ENCODE results near the gene BPI. TPM values are rescaled to one million over a fixed set of nuclear protein-coding genes. Genes with fewer than 3 reads are reported as not detected.

Gene BPI
- total RNA-seq, 1 experiment from 2014 or later, result not detected

DNA sequence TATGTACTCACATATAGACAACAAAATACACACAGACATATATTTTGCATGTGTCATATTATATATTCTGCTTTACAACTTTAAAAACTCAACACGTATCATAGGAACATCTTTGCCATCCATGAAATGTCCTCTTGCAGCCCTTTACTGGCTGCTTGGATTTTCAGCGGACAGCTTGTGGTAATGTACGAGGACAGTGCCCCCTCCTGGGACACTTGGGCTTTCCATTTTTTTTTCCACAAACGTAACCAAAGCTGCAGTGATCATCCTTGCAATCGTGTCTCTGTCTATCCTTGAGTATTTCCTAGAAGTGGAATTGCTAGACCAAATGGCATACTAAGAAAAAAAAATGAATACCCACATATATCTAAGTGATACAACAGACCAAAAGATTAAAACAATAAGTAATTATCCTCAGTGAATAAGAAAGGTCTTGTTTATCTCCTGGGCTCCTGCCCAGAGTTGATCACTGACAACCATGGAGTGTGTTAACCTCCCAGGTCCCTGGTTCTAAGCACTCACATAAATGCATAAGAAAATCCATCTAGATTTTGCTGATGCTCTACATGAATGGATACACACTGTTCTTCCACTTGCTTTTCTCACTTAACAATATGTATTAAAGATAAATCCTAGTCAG lies 18.1 kb downstream of the BPI start:
- CTCF ChIA-PET, result interaction anchor here (0.5 to 1.2 kb wide), 17 partner anchors 8 to 323 kb away, joined by 3 to 10 read pairs (median 4); no protein-coding TSS in a partner anchor
- intact Hi-C loops (cut with micrococcal nuclease; ENCODE audit: unreplicated experiment), result loop anchor here (1.0 to 2.0 kb wide), 3 partner anchors 86 to 265 kb away; no protein-coding TSS in a partner anchor
- peak in 1 of 2 experiments; percentile 76 for DNase-seq
- Histone ChIP-seq H3K27me3 (replicated peaks; ENCODE audit: control insufficient read depth, insufficient read depth, low read length) (no peaks in the 10 kb centered on the region), H3K9me3 (no peaks in the 10 kb centered on the region), H3K36me3 (ENCODE audit: control insufficient read depth, insufficient read depth, low read length) (no peaks in the 10 kb centered on the region), H3K4me3 (ENCODE audit: low read depth, low read length) (no peak overlapping the region), H3K4me1 (no peaks in the 10 kb centered on the region)
- Mint-ChIP-seq H3K4me3 (ENCODE audit: unreplicated experiment) (no peak overlapping the region), H3K9me3 (ENCODE audit: unreplicated experiment) (no peaks in the 10 kb centered on the region), H3K27me3 (ENCODE audit: insufficient read depth, unreplicated experiment) (peaks cover 25% of the 10 kb centered on the region), H3K27ac (ENCODE audit: unreplicated experiment) (no peak overlapping the region), H3K36me3 (ENCODE audit: insufficient read depth, unreplicated experiment) (no peaks in the 10 kb centered on the region), H3K4me1 (ENCODE audit: low read depth, unreplicated experiment) (peaks cover 5% of the 10 kb centered on the region)
- no TSS peak for BruUV-seq (replicated peaks)
- peak; percentile 93 to 97 for TF ChIP-seq CTCF (IDR thresholded peaks at IDR 0.05; ENCODE audit: insufficient read depth in 1 of 2, low read depth in 1 of 2, low read length in 1 of 2, severe bottlenecking in 1 of 2, unreplicated experiment in 1 of 2)
- POLR2A ChIA-PET, result no interaction called here

GRCh38 chr20:38324159-38324558 lies 20.2 kb downstream of the BPI start:
- CTCF ChIA-PET, result no interaction called here
- POLR2A ChIA-PET, result no interaction called here
- Histone ChIP-seq H3K36me3 (ENCODE audit: control insufficient read depth, insufficient read depth, low read length) (no peaks in the 10 kb centered on the region), H3K4me1 (no peaks in the 10 kb centered on the region), H3K9me3 (no peaks in the 10 kb centered on the region), H3K4me3 (ENCODE audit: low read depth, low read length) (no peak overlapping the region), H3K27me3 (replicated peaks; ENCODE audit: control insufficient read depth, insufficient read depth, low read length) (no peaks in the 10 kb centered on the region)
- peaks cover 30% of the 10 kb centered on the region for H3K27me3 Mint-ChIP-seq (ENCODE audit: insufficient read depth, unreplicated experiment)
- H3K4me1 Mint-ChIP-seq (ENCODE audit: low read depth, unreplicated experiment), result peaks cover 5% of the 10 kb centered on the region
- H3K27ac Mint-ChIP-seq (ENCODE audit: unreplicated experiment), result no peak overlapping the region
- no peaks in the 10 kb centered on the region for H3K36me3 Mint-ChIP-seq (ENCODE audit: insufficient read depth, unreplicated experiment)
- BruUV-seq (replicated peaks), result no TSS peak
- no peak for DNase-seq
- H3K9me3 Mint-ChIP-seq (ENCODE audit: unreplicated experiment), result no peaks in the 10 kb centered on the region
- intact Hi-C loops (cut with micrococcal nuclease; ENCODE audit: unreplicated experiment), result no loop called here
- H3K4me3 Mint-ChIP-seq (ENCODE audit: unreplicated experiment), result no peak overlapping the region
- TF ChIP-seq CTCF (IDR thresholded peaks at IDR 0.05; ENCODE audit: insufficient read depth in 1 of 2, low read depth in 1 of 2, low read length in 1 of 2, severe bottlenecking in 1 of 2, unreplicated experiment in 1 of 2), result no peak

- Mint-ChIP-seq H3K36me3 (ENCODE audit: insufficient read depth, unreplicated experiment) (no peaks in the 10 kb centered on the region), H3K9me3 (ENCODE audit: unreplicated experiment) (no peaks in the 10 kb centered on the region), H3K4me3 (ENCODE audit: unreplicated experiment) (no peak overlapping the region), H3K4me1 (ENCODE audit: low read depth, unreplicated experiment) (peaks cover 3% of the 10 kb centered on the region), H3K27ac (ENCODE audit: unreplicated experiment) (no peak overlapping the region), H3K27me3 (ENCODE audit: insufficient read depth, unreplicated experiment) (peaks cover 31% of the 10 kb centered on the region)
- DNase-seq, result no peak
- H3K36me3 ChIP-seq (ENCODE audit: control insufficient read depth, insufficient read depth, low read length), result no peaks in the 10 kb centered on the region
- no peaks in the 10 kb centered on the region for H3K9me3 ChIP-seq
- ChIA-PET POLR2A (no interaction called here), CTCF (interaction anchor here (1.3 kb wide), 1 partner anchor 13 kb away, joined by 4 read pairs; no protein-coding TSS in a partner anchor)
- no peaks in the 10 kb centered on the region for H3K27me3 ChIP-seq (replicated peaks; ENCODE audit: control insufficient read depth, insufficient read depth, low read length)
- intact Hi-C loops (cut with micrococcal nuclease; ENCODE audit: unreplicated experiment), result no loop called here
- no peak for TF ChIP-seq CTCF (IDR thresholded peaks at IDR 0.05; ENCODE audit: insufficient read depth in 1 of 2, low read depth in 1 of 2, low read length in 1 of 2, severe bottlenecking in 1 of 2, unreplicated experiment in 1 of 2)
- H3K4me3 ChIP-seq (ENCODE audit: low read depth, low read length), result no peak overlapping the region
- no TSS peak for BruUV-seq (replicated peaks)
- H3K4me1 ChIP-seq, result no peaks in the 10 kb centered on the region
Measured at GRCh38 chr20:38325167-38325566, 21.2 kb downstream of the BPI start.
